Osteoblast (primary cell): Measurements from ENCODE around the gene EML4. TPM values are rescaled to one million over a fixed set of nuclear protein-coding genes. Genes with fewer than 3 reads are reported as not detected.

ENCODE experiments used
- DNase-seq: peaks from one replicate; pipeline ENCODE4 v3.0.0; 2011; ENCODE audit warnings: low spot score, mixed read lengths; ENCODE audit not compliant: insufficient read length; ENCODE audit errors: missing footprints
- H2AFZ ChIP-seq: 2 replicates; pipeline ENCODE4 v1.6.0; 2011; ENCODE audit warnings: mild to moderate bottlenecking, low read length
- H3K27ac ChIP-seq: 2 replicates; pipeline ENCODE4 v1.5.1; 2011; ENCODE audit warnings: mild to moderate bottlenecking, low read depth, low read length, moderate library complexity
- H3K27me3 ChIP-seq: 2 replicates; pipeline ENCODE4 v1.6.0; 2012; ENCODE audit warnings: mild to moderate bottlenecking, control low read depth, inconsistent platforms, low read length, moderate library complexity; ENCODE audit not compliant: insufficient read depth
- H3K36me3 ChIP-seq: 2 replicates; pipeline ENCODE4 v1.5.1; 2011; ENCODE audit warnings: mild to moderate bottlenecking, low read length, control low read depth, moderate library complexity; ENCODE audit not compliant: insufficient read depth
- H3K4me1 ChIP-seq: 2 replicates; pipeline ENCODE4 v1.5.1; 2011; ENCODE audit warnings: mild to moderate bottlenecking, low read length, control low read depth, moderate library complexity; ENCODE audit not compliant: insufficient read depth
- H3K4me2 ChIP-seq: 2 replicates; pipeline ENCODE4 v1.6.0; 2011; ENCODE audit warnings: mild to moderate bottlenecking, low read length; ENCODE audit not compliant: insufficient read depth
- H3K4me3 ChIP-seq: fragments of 200-600 bp; sonication (generic); 3 replicates; pipeline ENCODE4 v1.5.1; 2012; ENCODE audit warnings: mild to moderate bottlenecking, low read length, inconsistent platforms; ENCODE audit not compliant: insufficient read depth
- H3K79me2 ChIP-seq: 2 replicates; pipeline ENCODE4 v1.6.0; 2012; ENCODE audit warnings: mild to moderate bottlenecking, low read length, control low read depth, inconsistent platforms; ENCODE audit not compliant: insufficient read depth
- H3K9me3 ChIP-seq: 2 replicates; pipeline ENCODE4 v1.5.1; 2011; ENCODE audit warnings: low read depth, low read length, control low read depth
- H4K20me1 ChIP-seq: 2 replicates; pipeline ENCODE4 v1.6.0; 2012; ENCODE audit warnings: mild to moderate bottlenecking, low read length, control low read depth; ENCODE audit not compliant: insufficient read depth
- CTCF ChIP-seq: IDR thresholded peaks from 2 replicates; pipeline ENCODE4 v1.5.1; 2011; ENCODE audit warnings: mild to moderate bottlenecking, low read depth, low read length, moderate library complexity; ENCODE audit errors: extremely low read depth
- total RNA-seq: library from RNA; depleted of rRNA; stranded (reverse); fragments of >200 nt; gene quantifications from 2 replicates; pipeline ENCODE4 v1.2.3, GENCODE V29; 2012

EML4 gene
- total RNA-seq, 1 donor: 91.9 TPM

GRCh38 chr2:42382144-42382543, 213.0 kb downstream of the EML4 start:
- Histone ChIP-seq H3K79me2 (no peaks in the 10 kb centered on the region), H3K36me3 (no peaks in the 10 kb centered on the region), H3K27me3 (peaks cover 13% of the 10 kb centered on the region), H3K27ac (no peak overlapping the region), H3K4me1 (no peaks in the 10 kb centered on the region), H3K9me3 (no peaks in the 10 kb centered on the region), H4K20me1 (no peaks in the 10 kb centered on the region), H2AFZ (no peak overlapping the region), H3K4me2 (no peak overlapping the region), H3K4me3 (no peak overlapping the region)
- peak; percentile 14 for DNase-seq
- TF ChIP-seq CTCF: no peak

Other genes starting within 250 kb of the EML4 start
- gene PKDCC, start 121.3 kb upstream of the EML4 start, total RNA-seq: 1.2 and 4.0 TPM in 2 replicates
- 215 and 237 TPM in 2 replicates for gene COX7A2L, start 191.9 kb downstream of the EML4 start, total RNA-seq